ENCODE results near the gene GAGE2A.

The GAGE2A gene

GRCh38 chrX:49610718-49611310 lies 21.5 kb downstream of the GAGE2A start:
- TF ChIP-seq REST (IDR thresholded peaks at IDR 0.05; ENCODE audit: insufficient replicate concordance, low read depth) (no peak), GABPA (IDR thresholded peaks at IDR 0.05; ENCODE audit: low read depth) (no peak), POLR2AphosphoS5 (IDR thresholded peaks at IDR 0.05; ENCODE audit: low read depth) (no peak), CTCF (IDR thresholded peaks at IDR 0.05; ENCODE audit: insufficient read depth, low read length) (no peak), SPI1 (IDR thresholded peaks at IDR 0.05; ENCODE audit: borderline replicate concordance, low read depth) (no peak)

GRCh38 chrX:49618574-49618973 lies 29.3 kb downstream of the GAGE2A start:
- TF ChIP-seq POLR2AphosphoS5 (IDR thresholded peaks at IDR 0.05; ENCODE audit: low read depth) = no peak
- TF ChIP-seq GABPA (IDR thresholded peaks at IDR 0.05; ENCODE audit: low read depth) = no peak
- TF ChIP-seq REST (IDR thresholded peaks at IDR 0.05; ENCODE audit: insufficient replicate concordance, low read depth) = no peak
- TF ChIP-seq SPI1 (IDR thresholded peaks at IDR 0.05; ENCODE audit: borderline replicate concordance, low read depth) = no peak
- TF ChIP-seq CTCF (IDR thresholded peaks at IDR 0.05; ENCODE audit: insufficient read depth, low read length) = no peak
- no peaks in the 10 kb centered on the region for H3K27me3 ChIP-seq (ENCODE audit: insufficient read depth, poor library complexity, severe bottlenecking)
- no peak overlapping the region for H3K27ac ChIP-seq (replicated peaks)
- H3K4me3 ChIP-seq (replicated peaks; ENCODE audit: insufficient read depth, low read length) = no peak overlapping the region
- DNase-seq (ENCODE audit: low read depth in 1 of 2, low spot score in 1 of 2) = no peak

More at GRCh38 chrX:49610718-49611310, 21.5 kb downstream of the GAGE2A start:
- H3K27ac ChIP-seq (replicated peaks) = no peak overlapping the region
- no peak overlapping the region for H3K4me3 ChIP-seq (replicated peaks; ENCODE audit: insufficient read depth, low read length)
- no peak for DNase-seq (ENCODE audit: low read depth in 1 of 2, low spot score in 1 of 2)
- no peaks in the 10 kb centered on the region for H3K27me3 ChIP-seq (ENCODE audit: insufficient read depth, poor library complexity, severe bottlenecking)

- H3K4me3 ChIP-seq (replicated peaks; ENCODE audit: insufficient read depth, low read length) = no peak overlapping the region
- H3K27ac ChIP-seq (replicated peaks) = no peak overlapping the region
- TF ChIP-seq CTCF (IDR thresholded peaks at IDR 0.05; ENCODE audit: insufficient read depth, low read length) = no peak
- DNase-seq (ENCODE audit: low read depth in 1 of 2, low spot score in 1 of 2) = peak in 1 of 2 experiments; percentile 1
- H3K27me3 ChIP-seq (ENCODE audit: insufficient read depth, poor library complexity, severe bottlenecking) = no peaks in the 10 kb centered on the region
Observed at GRCh38 chrX:49627086-49627777, 37.9 kb downstream of the GAGE2A start.

Measured in HL-60 (cell line).